ENCODE data around the gene PPM1G.

DNA sequence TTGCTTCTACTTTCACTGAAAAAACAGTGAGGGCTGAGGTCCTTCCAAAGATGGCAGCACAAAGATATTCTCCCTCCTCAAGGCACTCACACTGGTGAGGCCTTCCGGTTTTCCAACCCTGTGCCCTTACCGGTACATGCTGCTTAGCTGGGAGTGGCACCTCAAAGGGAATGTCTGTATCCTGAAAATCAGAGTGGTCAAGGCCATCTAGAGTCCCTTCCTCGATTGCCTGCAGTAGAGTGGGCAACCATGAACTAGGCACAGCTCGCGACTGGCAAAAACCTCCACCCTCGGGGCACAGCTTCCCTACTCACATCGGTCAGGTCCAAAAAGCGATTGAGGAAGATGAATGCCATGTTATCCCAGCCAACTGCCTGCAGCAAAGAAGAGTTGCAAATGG is 36.2 kb upstream of the PPM1G start:
- TF ChIP-seq CTCF (IDR thresholded peaks at IDR 0.05) (no peak), POLR2A (IDR thresholded peaks at IDR 0.05) (no peak)
